ENCODE measurements around the gene KIF2A.

The KIF2A gene

DNA sequence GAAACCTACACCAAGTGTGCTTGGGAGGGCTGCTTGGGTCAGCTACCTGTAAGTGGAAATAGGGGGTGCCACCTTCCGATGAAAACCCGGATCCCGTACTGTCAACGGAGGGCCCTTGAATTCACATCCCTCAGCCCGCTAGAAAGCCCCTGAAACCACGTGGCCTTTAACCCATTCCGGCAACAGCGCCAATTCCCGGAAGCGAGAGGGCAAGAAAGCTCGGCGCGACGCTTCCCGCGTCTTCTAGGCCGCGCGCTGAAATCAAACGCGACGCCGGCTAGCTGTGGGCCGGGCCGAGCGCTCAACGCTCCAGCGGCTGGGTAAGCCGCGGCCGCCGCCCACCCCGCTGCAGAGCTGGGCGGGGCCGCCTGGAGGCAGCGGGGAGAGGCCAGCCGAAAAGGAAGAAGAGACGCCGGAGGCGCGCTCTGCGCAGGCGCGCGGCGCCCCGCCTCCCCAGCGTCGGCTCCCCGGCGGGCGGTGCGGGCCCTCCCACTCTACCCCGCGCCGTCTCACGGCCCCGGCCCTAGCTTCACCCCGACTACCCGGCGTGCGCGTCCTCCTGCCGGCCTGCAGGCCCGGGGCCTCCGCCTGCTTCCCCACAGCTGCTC, at the start of gene KIF2A:
Gene KIF2A, plus strand, starts transcription at position 492 of the 608 bp plus-strand sequence. CDS start 267 bp downstream, outside the sequence.
- peak; percentile 93 for DNase-seq (ENCODE audit: low spot score)

DNA sequence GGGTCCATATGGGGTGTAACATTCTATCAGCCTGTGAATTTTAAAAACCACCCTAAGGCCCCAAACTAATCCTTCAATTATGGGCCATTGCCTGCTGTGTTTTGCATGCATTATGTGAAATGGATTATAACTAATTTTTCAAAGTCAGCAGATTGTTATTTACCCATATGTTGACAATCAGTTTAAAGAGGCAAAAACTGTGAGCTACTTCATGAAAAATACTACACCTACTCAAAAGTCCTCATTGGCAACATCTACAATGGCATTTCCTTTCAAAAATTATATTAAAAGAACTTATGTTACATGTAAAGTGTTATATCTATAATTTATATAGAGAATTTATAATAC, 49.0 kb upstream of the KIF2A start:
- no peak for DNase-seq (ENCODE audit: low spot score)

DNA sequence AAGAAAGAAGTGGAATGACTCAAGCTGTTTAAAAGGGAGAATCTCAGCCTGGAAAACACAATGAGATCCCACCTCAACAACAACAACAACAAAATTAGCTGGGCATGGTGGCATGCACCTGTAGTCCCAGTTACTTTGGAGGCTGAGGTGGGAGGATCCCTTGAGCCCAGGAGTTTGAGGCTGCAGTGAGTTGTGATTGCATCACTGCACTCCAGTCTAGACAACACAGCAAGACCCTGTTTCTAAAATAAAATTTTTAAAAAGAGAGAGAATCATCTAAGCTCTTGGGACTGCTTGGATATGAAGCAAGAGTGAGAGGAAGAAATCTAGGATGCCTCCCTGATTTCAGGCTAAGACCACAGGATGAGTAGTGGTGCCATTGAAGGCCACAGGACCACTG, 47.4 kb upstream of the KIF2A start:
- no peak for DNase-seq (ENCODE audit: low spot score)

DNA sequence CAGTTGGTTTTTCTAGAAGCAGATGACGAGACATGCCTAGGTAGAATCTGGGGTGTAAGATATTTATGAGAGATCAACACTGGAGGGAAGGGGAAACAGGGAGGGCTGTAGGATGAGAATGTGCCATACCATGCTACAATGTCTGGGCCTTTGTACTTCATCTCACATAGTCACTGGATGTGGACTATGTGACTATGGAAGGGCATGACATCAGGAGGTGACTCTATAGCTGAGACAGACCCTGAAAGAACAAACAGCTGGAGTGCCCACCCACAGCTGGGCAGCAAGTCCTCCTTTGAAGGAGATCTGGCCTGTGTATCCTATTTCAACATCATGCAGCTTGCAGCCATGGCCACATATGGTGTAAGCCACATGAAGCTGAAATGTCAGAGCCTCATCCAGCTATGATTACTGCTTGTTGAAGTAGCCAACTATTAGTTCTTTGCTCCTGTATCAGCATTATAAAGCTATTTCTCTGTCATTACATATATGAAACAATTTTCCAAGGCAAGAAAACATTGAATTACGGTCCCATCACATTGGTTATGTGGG, 46.2 kb upstream of the KIF2A start:
- DNase-seq (ENCODE audit: low spot score) = no peak

DNA sequence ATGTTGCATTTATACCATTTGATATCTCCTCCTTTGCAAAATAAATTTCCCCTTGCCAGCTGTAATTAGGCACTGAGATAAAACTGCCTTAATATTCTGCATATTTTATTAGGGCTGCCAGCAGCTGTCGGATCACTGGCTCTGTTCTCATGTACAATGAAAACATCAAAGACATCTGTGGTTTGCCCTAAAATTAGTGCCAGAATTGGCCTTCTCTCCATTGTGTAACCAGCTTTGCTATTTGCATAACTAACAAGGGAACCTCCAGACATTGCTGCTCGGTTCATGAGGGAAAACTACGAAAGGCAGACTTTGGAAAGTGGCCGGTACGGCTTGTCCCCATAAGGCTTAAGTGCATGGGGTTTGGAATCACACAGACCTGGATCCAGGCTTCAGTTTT, 45.5 kb upstream of the KIF2A start:
- peak; percentile 50 for DNase-seq (ENCODE audit: low spot score)

DNA sequence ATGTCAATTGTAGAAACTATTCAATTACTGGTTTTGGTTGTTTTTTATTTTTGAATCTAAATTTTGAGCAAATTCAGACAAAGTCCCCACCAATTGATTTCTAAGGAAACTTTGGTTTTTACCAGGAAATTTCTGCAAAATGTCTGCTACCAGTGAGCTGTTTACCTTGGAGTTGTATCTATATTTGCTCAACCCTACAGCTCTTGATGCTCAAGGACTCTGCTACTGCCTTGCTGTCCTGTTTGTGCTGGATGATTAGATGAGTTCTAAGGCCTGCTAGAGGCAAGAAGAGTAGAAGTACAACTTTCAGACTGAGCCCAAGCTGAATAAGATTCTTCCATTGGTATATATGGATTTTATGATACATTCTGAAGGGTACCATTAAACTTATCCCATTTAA, 42.6 kb upstream of the KIF2A start:
- no peak for DNase-seq (ENCODE audit: low spot score)

DNA sequence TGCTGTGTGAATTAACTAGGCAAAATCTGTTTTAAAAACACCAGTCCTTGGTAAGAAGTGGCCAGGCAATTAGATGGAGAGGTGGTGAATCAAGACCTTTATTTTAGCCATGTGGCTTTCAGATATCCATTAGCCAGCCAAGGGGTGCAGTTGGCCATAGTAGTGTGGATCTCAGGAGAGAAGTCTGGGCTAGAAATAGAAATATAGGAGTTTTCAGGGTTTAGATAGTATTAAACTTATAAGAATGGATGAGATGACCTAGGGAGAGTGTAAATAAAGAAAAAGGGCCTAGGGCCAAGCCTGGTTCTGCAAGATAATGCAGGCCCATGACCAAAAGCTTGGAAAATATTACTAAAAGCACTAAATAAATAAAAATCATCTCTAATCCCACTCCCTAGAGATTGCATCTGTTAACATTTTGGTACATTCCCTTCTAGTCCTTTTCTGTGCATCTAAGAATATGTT, 40.3 kb upstream of the KIF2A start:
- DNase-seq (ENCODE audit: low spot score) = no peak

DNA sequence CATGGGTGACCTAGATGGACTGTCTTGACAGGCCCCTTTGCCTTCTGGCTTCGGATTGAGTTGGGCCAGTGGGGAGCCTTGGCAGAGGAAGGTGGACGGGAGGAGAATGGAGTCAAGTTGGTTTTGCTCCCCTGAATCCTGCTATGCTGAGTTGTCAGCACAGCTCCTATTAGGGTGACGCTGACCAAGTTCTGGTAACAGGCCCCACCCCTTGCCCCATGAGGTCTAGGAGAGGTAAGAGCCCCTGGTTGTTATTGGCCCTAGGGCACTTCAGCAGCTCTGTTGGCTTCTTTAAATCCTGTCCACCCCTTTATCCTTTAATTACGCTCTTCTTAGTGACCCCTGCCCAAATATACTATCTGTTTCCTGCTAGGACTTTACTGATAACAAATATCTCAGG, 39.4 kb upstream of the KIF2A start:
- DNase-seq (ENCODE audit: low spot score) = no peak

DNA sequence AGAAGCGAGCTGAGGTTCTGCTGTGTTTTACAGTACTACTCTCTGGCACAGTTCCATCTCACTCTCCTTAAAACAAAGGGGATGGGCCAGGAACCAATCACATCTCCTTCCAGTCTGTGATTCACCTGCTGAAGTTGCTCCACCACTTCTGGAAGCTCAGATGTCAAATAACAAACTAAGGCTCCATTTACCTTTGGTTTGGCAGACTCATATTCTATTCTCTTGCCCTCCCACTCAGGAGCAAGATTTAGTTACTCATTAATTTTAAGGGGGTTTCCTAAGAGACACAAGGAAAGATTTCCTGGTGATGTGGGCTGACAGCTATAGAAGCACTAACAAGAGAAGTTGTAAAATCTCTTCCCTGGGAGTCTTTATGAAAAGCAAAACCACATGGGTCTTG, 37.8 kb upstream of the KIF2A start:
- peak; percentile 67 for DNase-seq (ENCODE audit: low spot score)

DNA sequence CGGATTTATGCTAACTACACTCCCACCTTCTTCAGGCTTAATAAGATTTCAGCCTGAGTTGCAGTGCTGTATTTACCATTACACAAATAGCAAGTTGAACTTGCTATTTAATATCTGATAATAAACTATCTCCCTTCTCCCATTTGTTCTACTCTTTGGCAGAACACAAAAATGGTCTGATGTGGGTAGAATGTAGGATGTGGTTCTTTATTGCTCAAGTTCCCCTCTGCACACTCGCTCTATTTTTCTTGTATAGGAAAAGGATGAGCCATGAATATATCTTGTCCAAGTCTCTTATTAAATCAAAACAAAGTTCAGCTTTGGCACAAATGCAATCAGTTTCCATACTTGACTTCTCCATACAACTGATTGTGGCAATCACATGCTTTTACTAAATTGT, 37.2 kb upstream of the KIF2A start:
- DNase-seq (ENCODE audit: low spot score) = no peak

DNA sequence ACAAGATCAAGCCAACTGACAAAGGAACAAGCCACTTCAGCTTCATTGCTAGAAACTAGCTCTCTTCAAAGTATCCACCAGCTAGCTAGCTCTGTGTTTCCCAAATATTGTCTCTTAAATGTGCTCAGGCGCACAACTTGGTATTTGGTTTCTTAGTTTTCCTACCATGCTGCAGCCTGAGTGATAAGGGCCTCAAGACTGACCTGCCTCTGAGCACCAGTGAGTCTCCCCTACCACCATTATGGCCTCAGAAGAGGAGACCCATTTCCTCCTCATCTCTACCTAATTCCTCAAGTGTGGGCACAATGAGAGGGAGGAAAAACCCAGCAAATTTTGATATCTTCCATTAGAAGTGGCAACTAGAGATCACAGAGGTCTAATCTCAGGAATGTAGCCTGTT, 34.6 kb upstream of the KIF2A start:
- no peak for DNase-seq (ENCODE audit: low spot score)

DNA sequence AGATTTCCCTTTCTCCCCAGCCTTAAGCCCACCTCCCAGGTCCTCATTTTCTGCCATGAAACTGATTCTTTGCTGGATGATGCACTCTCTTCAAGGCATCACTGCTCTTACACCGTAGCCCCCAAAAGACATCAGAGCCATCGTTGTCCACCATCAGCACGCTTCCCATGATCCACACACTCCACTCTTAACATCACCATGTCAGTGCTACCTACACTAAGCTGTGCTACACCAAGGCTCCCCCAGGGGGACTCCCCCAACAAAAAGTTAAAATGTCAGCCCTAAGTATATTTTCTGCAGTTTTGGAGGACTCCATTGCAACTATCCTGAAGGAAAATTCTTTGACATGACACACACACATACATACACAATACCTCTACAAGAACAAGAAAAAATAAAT, 34.1 kb upstream of the KIF2A start:
- no peak for DNase-seq (ENCODE audit: low spot score)

DNA sequence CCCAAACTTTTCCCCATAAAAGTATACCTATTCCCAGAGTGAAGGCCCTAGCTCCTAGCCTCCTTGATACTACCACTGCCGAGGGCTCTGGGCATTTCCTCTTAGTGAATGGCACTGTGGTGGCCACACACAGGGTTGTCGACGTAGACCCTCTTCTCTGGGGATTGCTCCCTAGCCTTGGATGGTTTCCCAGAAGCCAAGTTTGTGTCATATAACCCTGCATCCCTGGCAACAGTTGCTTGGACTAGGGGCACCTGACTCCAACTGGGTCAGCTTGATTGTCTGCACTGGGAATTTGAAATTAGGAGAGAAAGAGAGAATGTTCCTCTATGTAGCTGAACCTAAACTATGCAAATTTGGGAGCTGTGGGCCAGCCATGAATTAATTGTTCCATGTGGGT, 32.3 kb upstream of the KIF2A start:
- DNase-seq (ENCODE audit: low spot score) = peak; percentile 26

DNA sequence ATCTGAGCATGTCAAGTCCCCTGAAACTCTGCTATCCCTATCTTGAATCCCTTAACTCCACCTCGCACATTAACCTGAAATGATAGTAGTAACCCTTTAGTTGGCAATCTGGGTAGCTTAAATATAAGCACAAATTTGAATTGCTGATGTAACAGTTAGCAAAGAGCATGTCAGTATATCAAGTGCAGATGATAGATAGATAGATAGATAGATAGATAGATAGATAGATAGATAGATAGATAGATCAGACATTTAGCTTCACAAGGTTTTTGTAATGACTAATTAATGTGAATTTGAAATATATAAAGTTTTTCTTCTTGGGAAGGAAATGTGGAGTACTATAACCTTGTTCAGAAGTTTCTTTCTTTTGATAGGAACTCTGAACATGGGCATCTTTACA, 30.4 kb upstream of the KIF2A start:
- no peak for DNase-seq (ENCODE audit: low spot score)

DNA sequence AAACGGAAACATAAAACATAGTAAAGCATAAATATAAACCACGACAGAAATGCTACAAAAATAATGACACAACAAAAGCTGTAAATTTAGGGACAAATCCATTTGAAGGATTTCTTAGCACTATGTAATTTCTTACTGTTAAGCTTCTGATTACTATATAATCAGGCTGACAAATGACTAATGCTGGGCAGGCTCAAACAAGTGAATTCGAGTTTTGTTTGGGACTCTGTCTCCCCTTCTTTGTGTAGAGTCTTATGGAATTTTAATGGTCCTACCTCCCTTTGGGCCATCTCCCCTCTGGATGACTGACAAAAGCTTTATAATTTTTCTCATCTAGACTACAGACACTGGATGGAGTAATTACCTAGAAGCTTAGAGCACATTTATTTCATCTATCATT, 24.6 kb upstream of the KIF2A start:
- DNase-seq (ENCODE audit: low spot score) = no peak

DNA sequence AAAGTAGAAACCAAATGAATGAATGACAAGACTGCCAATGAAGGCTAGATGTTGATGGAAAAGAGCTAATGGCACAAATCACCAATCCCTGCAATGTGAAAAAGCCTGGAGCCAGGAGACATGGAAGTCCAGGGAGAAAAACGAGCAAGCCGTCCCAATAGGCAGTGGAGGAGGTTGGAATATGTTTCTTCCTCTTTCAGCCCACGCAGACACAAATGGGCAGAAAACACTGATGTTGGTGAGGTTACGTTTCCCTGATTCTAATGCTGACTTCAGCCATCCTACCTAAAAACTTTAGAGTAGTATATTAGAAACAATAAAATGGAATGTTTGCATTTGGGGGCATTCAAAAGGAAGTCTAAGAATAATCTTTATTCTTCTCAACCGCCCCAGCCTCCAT, 23.9 kb upstream of the KIF2A start:
- no peak for DNase-seq (ENCODE audit: low spot score)

DNA sequence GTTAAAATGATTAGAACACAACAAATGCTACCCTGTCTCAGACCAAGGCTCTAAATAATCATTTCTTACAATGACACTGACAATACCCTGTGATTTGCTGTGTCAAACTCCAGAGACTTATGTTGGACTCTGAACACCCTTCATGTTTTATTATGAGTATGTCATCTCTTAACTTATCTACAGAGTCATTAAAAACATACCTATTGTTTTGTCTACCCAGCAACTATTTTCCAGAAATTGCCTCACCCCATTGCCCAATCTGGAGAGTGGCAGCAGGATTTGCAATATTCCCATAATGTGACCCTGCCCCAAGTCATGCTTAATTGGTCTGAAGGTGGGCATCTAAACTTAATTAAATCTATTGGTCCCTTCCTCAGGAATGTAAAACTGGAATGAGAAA, 23.0 kb upstream of the KIF2A start:
- no peak for DNase-seq (ENCODE audit: low spot score)

DNA sequence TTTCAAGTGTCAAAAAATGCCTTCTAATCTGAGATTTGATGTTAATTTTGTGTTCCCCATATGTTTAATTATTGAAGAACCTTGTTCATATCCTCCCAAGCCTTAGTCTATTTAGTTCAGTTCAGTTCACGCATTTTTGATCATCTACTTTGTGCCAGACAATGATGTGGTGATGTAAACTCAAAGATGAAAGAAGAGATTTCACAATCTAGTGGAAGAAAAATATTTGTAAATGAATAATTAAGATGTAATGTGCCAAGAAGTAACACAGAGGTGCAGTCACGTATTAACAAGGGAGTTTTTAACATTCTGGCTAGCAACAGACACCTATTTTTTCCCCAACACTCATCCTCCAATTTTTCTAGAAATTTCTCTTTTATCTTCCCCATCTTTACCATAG, 22.1 kb upstream of the KIF2A start:
- no peak for DNase-seq (ENCODE audit: low spot score)

DNA sequence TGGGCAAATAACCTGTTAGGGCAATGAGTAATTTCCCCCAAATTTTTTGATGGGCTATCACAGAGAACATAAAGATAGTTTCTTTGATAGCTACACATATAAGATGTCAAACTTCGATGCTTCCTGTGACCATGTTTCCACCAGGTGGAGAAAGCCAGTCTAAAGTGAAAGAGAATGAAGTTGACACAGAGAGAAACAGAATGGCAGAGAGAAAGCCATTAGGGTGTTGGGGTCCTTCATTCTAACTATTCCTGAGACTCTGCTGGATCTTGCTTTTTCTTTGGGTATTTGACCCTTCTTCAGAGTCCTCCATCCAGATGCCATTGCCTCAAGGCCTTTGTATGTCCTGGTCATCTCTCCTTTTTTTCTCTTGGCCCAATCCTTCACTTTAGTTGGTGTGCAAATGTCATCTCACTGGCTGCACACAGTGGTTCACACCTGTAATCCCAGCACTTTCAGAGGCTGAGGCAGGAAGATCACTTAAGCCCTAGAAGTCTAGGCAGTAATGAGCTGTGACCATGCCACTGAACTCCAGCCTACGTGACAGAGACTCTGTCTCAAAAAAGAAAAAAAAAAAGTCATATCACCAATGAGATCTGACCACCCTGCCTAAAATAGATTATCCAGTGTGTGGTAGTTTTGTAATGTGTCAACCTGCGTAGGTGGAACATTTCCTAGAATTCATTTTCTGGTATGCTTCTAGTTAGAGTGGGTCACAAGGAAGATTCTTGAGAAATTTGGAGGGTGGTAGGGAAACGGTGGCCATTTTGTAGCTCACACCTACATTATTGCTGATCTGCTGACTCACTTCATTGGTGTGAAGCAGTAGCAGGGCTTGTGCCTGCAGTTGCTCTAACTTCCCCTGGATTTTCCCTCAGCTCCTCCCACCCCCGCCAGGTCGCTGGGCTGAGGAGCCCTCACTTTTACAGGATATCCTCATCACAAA, 20.8 kb upstream of the KIF2A start:
- no peak for DNase-seq (ENCODE audit: low spot score)

DNA sequence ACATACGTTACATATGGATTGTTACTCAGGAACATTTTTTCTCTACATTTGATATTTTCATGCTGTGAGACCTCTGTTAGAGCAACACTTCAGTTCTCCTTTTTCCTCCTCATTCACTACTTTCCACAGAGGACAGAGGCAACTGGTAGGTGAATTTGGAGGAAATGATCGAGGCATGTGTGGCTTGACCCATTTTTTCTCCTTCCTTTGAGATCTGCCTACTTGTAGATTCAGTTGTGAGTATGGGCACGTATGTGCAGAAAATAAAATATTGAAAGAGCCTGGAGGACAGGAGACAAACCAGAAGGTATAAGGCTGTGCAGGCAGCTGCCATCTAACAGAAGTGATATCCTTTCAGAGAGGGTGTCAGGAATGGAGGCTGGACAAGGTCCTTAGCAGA, 19.2 kb upstream of the KIF2A start:
- DNase-seq (ENCODE audit: low spot score) = no peak

DNA sequence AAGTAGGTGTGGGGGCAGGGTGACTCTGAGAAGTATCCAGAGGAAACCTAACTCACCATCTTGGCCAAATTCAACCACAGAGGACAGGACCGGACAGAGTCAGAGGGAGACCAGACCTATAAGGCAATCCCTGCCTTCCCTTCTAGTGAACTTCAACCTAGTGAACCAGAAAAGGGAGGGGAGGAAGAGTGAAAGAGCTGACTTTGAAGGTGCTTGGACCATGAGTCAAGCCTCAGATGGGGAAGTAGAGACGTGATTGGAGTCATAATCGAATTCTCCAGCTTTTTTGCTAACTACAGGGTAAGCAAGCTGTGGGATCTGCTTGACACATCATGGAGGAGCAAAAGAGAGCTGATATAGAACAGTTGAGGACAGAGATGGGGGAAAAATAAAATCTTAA, 18.8 kb upstream of the KIF2A start:
- no peak for DNase-seq (ENCODE audit: low spot score)

DNA sequence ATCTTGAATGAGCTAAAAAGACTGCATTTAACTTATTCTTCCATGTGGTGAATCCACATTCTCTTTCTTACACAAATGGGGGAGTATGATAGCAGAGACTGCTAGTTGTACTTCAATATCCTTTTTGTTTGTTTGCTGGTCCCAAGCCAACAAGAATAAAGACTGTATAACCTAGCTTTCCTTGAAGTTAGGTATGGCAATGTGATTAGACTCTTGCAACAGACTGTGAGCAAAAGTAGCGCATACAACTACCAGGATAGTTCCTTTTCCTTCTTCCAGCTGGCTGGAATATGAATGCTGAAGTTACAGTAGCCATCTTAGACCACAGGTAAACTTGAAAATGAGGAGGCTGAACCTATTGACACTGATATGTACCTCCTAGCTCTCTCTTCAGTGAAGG, 17.9 kb upstream of the KIF2A start:
- DNase-seq (ENCODE audit: low spot score) = no peak

DNA sequence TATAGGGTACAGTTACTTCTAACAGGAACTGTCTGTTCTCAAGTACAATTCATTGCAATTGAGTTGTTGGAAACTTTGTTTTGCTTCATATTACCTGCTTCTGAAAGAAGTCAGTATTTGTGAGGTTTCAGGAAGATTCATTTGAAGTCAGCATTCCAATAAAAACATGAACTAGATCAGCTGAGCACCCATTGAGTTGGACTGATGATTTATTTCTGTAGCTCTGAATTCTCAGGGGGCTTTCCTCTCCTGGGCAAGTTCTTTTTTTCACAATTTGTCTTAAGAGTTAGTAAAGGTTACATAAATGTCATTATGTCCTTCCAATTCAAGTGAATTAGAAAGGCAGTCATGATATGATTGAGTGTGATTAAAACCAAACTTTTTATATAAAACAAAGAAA, 16.2 kb upstream of the KIF2A start:
- DNase-seq (ENCODE audit: low spot score) = no peak

Data from putamen (tissue), 1 donor.